K562 treated with DMSO at 1 percent for 12 hours (cell line): ENCODE measurements around the gene ZNF175. TPM values are rescaled to one million over a fixed set of nuclear protein-coding genes. Genes with fewer than 3 reads are reported as not detected.

ENCODE experiments used
- total RNA-seq: library from RNA; unstranded; fragments of 300-600 nt; gene quantifications from 2 replicates; pipeline ENCODE4 v1.2.3, GENCODE V29; 2022; ENCODE audit not compliant: insufficient read depth

The ZNF175 gene
- total RNA-seq, result 4.7 and 15.7 TPM in 2 replicates

GRCh38 chr19:51570962-51571575, at the start of gene ZNF175:
Gene ZNF175, plus strand, starts transcription at chr19:51571283. Its CDS starts 2,047 bp downstream, at chr19:51573330.

GRCh38 chr19:51531349-51532315, 39.5 kb upstream of the ZNF175 start, which contains the start of gene SIGLEC6:
Gene SIGLEC6, minus strand, starts transcription at chr19:51531670. Its CDS starts 22 bp downstream, at chr19:51531648.

GRCh38 chr19:51630315-51630714, 59.2 kb downstream of the ZNF175 start, which contains the start of gene SIGLEC5:
Gene SIGLEC5, minus strand, starts transcription at chr19:51630401. Its CDS starts 66 bp downstream, at chr19:51630335.

Other genes starting within 250 kb of the ZNF175 start
- gene VSIG10L, start 229.1 kb upstream of the ZNF175 start, total RNA-seq, result 3.1 and 9.2 TPM in 2 replicates
- 205 and 275 TPM in 2 replicates for gene ETFB, start 204.9 kb upstream of the ZNF175 start, total RNA-seq
- not detected in 2 replicates for gene CLDND2, start 202.3 kb upstream of the ZNF175 start, total RNA-seq
- not detected in 2 replicates for gene NKG7, start 198.6 kb upstream of the ZNF175 start, total RNA-seq
- not detected in 2 replicates for gene LIM2, start 183.3 kb upstream of the ZNF175 start, total RNA-seq
- gene C19orf84, start 180.7 kb upstream of the ZNF175 start, total RNA-seq, result 1.2 and 4.2 TPM in 2 replicates
- gene SIGLEC10, start 153.6 kb upstream of the ZNF175 start, total RNA-seq, result 0.77 TPM in 1 of 2 replicates, not detected in the other
- 0.26 and 0.70 TPM in 2 replicates for gene SIGLEC8, start 112.8 kb upstream of the ZNF175 start, total RNA-seq
- not detected in 2 replicates for gene CEACAM18, start 92.7 kb upstream of the ZNF175 start, total RNA-seq
- gene SIGLEC12, start 69.5 kb upstream of the ZNF175 start, total RNA-seq, result 1.2 and 1.4 TPM in 2 replicates
- gene SIGLEC6, start 39.6 kb upstream of the ZNF175 start, total RNA-seq, result 7.9 and 20.2 TPM in 2 replicates
- gene SIGLEC5, start 59.1 kb downstream of the ZNF175 start, total RNA-seq, result 0.99 TPM in 1 of 2 replicates, not detected in the other
- gene SIGLEC14, start 75.5 kb downstream of the ZNF175 start, total RNA-seq, result not detected in 2 replicates
- 17.0 and 35.0 TPM in 2 replicates for gene SPACA6, start 122.0 kb downstream of the ZNF175 start, total RNA-seq
- gene HAS1, start 152.7 kb downstream of the ZNF175 start, total RNA-seq, result not detected in 2 replicates
- gene FPR1, start 180.6 kb downstream of the ZNF175 start, total RNA-seq, result not detected in 2 replicates
- gene FPR2, start 189.9 kb downstream of the ZNF175 start, total RNA-seq, result 1.0 TPM in 1 of 2 replicates, not detected in the other
- gene FPR3, start 223.9 kb downstream of the ZNF175 start, total RNA-seq, result 0.69 TPM in 1 of 2 replicates, not detected in the other